Liver (tissue), 3 donors: ENCODE measurements around the gene IFNG.

Experiments used
- TF ChIP-seq, protein P1 (sequence below): fragments of 150-350 bp; IDR thresholded peaks from 2 replicates; pipeline ENCODE4 v1.5.1; 2017; ENCODE audit warnings: improper control_type of control experiment, low read depth, low read length; ENCODE audit not compliant: missing input control
- TF ChIP-seq, protein P2 (sequence below): IDR thresholded peaks from 2 replicates; pipeline ENCODE4 v1.6.1; 2016; ENCODE audit warnings: antibody characterized with exemption
- TF ChIP-seq, protein P3 (sequence below): IDR thresholded peaks from 2 replicates; pipeline ENCODE4 v1.6.1; 2016; ENCODE audit warnings: antibody characterized with exemption
- donor health status: healthy.
- donor health status: healthy.

DNA sequence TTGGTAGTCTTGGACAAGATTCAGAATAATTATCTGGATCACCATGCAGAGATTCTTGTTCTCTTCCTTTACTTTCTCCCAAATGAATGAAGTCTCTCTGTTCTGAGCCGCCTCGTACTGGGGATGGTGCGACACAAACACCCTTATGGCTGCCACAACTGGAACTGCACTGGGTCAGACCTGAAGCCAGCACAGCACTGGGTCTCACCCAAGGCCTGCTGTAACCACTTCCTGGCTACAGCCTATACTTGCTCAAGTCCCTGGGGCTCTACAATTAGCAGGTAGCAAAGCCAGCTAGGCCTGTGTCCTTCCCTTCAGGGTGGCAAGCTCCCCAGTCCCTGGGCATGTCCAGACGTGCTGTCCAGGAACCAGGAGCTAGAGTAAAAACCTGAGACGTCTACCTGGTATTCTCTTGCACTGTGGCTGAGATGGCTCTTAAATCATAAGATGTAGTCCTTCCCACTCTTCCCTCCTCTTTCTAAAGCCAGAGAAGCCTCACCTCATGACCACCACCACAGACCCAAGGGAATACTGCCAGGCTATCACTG is 27.6 kb downstream of the IFNG start:
- TF ChIP-seq, protein P1, sequence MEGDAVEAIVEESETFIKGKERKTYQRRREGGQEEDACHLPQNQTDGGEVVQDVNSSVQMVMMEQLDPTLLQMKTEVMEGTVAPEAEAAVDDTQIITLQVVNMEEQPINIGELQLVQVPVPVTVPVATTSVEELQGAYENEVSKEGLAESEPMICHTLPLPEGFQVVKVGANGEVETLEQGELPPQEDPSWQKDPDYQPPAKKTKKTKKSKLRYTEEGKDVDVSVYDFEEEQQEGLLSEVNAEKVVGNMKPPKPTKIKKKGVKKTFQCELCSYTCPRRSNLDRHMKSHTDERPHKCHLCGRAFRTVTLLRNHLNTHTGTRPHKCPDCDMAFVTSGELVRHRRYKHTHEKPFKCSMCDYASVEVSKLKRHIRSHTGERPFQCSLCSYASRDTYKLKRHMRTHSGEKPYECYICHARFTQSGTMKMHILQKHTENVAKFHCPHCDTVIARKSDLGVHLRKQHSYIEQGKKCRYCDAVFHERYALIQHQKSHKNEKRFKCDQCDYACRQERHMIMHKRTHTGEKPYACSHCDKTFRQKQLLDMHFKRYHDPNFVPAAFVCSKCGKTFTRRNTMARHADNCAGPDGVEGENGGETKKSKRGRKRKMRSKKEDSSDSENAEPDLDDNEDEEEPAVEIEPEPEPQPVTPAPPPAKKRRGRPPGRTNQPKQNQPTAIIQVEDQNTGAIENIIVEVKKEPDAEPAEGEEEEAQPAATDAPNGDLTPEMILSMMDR, result no peak
- TF ChIP-seq, protein P2, sequence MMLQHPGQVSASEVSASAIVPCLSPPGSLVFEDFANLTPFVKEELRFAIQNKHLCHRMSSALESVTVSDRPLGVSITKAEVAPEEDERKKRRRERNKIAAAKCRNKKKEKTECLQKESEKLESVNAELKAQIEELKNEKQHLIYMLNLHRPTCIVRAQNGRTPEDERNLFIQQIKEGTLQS, result no peak
- TF ChIP-seq, protein P3, sequence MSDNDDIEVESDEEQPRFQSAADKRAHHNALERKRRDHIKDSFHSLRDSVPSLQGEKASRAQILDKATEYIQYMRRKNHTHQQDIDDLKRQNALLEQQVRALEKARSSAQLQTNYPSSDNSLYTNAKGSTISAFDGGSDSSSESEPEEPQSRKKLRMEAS, result no peak
